Midbrain (tissue), 1 donor: ENCODE data around the gene THBS2.
"Not testable (repeated sequence)": the region's sequence is repeated elsewhere in the genome, so short reads cannot be mapped to it uniquely, and the experiment has no call there.

Experiments used
- DNase-seq: peaks from one replicate; lab custom pipeline; 2025; lab: John Stamatoyannopoulos, UW

The THBS2 gene

GRCh38 chr6:169271877-169272216 lies 18.2 kb upstream of the THBS2 start:
- DNase-seq: no peak

GRCh38 chr6:169271158-169271876 lies 17.7 kb upstream of the THBS2 start:
- no peak for DNase-seq

- DNase-seq: not testable (repeated sequence)
These were observed 16.4 kb upstream of the THBS2 start for GRCh38 chr6:169270077-169270380.

DNA sequence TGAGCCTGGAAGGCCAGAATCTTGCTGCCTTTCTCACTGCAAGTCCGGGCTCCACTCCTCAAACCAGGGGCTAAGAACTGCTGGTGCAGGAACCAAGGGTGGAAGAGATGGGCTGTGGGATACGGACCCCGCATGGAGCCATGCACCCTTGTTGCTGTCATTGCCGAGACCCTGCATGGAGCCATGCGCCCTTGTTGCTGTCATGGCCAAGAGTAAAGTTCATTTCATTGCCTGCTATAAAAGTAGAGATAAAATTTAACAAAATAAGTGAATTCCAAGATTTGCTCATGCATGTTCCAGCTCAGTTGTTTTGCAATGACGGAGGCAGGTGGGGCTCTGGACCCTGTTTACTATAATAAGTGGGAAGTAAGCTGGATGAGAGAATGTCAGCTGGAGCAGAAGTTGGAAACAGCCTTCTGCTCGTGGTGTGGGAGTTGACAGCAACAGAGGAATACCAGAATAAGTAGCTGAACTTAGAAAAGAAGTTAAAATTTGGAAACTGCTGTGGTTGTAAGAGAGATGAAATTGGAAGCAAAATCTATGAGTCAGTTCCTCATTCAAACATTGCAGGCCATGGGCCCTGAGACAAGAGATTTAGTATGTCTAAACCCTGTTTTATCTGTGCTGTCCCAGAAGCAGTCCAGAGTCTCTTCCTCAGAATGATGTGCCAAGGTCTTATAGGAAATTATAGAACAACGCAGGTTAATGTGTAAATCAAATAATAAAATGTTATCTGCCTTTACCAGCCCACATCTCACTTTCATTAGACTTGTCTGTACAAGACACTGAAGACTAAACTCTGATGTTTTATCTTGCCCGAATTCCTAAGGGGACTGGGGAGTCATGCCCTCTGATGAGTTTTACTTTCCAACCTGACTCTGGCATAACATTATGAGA lies 15.8 kb upstream of the THBS2 start:
- no peak for DNase-seq

DNA sequence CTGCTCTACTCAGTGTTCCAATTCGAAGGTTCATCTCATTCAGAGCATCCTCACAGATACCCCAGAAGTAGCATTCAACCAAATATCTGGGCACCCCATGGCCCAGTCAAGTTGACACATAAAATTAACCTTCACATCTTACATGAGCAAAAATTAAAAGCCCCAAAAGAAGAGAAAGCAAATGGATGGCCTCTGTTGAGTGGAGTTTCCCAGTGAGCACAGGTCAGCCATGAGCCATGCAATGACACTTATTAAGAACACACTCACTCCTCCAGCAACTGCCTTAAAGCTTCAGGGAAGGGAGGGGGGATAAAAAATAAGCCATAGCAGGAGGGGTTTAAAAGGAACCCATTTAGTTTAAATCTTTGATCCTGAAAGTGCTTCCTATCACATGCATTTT lies 14.6 kb upstream of the THBS2 start:
- no peak for DNase-seq

DNA sequence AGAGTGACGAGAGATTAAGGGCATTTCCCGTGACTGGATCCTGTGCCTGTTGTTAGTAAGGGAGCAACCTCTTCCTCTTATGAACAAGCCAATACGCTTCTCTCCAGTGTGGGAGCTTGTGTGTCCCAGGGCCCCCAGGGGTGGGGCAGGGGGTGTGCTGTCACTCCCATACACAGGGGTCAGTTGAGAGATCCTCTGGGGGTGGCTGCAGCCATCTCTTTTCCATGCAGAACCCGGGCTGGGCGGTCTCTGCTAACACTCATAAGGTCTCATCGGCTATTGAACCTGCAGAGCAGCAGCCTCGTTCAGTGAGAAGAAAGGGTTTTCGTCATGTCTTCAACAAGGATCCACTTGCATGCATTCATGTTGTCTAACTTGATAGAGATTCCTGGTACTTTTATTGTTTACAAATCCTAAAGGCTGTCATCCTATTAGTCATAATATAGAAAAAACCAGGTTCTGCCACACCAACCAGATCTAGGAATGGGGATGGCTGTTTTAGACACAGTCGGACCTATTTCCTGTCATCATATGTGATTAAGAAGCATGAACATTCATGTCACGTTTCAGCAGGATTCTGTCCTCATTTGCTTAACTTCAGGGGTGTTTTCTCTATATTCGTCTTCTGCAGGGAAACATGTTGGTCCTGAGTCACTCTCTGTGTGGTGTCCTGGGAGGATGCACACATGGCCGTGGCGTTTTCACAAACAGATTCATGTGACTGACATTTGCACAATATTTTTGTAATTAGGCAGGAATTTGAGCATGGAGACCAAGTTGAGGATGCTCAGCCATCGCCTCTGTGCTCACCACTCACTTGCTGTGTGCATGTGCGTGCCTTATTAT lies 13.3 kb upstream of the THBS2 start:
- no peak for DNase-seq

DNA sequence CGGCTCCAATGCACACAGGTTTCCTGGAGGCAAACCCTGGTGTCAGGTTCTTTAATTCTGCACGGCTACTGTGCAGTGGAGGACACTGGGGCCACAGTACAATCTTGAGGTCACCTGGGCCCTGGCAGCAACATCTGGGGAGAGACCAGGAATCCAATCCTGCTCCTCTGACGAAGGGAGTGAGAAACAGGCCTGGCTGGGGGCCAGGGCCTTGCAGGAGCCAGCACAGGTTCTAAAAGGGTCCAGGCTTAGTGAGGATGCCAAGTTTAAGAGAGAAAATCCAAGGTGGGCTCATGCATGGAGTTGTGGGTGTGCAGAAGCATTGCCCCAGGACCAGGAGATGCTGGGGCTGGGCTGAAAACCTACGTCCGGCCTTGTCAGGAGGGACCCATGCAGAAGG lies 12.6 kb upstream of the THBS2 start:
- DNase-seq: no peak

GRCh38 chr6:169265486-169266131 lies 12.0 kb upstream of the THBS2 start:
- no peak for DNase-seq

DNA sequence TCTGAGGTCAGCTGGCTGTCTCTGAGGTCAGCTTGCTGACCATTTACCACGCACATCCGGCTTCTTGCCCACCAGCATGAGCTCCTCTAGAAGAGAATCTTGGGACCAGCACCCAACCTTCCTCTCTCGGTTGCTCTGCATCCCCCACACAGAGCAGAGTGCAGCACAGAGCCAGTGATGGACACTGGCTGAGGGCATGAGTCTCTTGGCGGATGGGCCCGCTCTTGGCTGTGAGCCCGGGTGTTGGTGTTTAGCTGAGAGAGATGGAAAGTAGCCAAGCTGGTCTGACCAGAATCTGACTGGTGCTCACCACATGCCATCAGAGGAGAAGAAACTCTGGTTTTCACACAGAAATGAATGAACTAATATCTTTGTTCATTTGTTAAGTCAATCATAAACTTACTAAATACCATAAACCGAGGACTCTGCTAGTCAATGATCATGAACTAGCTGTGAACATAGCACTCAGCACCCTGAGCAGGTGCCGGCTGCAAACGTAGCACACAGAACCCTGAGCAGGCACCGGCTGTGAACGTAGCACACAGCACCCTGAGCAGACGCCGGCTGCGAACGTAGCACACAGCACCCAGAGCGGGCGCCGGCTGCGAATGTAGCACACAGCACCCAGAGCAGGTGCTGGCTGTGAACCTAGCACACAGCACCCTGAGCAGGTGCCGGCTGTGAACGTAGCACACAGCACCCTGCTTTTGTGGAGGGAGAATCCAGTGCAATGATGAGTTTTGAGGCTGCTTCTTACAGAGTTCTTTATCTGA lies 10.4 kb upstream of the THBS2 start:
- peak; percentile 19 for DNase-seq

DNA sequence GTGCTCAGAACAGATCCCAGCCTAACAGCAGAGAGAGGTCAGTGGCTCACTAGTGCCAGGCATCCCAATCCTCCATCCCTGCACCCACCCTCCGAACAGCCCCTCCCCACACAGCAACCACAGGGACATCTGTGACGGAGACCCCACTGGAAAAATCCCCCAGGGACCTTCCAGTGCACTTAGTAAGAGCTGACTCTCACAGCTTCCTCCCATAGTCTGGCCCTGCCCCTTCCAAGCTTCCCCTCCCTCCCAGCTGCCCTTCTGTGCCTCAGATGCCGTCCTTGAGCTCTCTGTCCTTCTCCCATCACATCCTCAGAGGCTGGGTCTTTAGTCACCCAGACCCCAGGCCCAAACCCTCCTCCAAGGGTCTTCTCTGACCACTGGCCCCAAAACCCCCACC lies 9.7 kb upstream of the THBS2 start:
- DNase-seq: no peak

- not testable (repeated sequence) for DNase-seq
These were observed 9.0 kb upstream of the THBS2 start for GRCh38 chr6:169262602-169263001.

DNA sequence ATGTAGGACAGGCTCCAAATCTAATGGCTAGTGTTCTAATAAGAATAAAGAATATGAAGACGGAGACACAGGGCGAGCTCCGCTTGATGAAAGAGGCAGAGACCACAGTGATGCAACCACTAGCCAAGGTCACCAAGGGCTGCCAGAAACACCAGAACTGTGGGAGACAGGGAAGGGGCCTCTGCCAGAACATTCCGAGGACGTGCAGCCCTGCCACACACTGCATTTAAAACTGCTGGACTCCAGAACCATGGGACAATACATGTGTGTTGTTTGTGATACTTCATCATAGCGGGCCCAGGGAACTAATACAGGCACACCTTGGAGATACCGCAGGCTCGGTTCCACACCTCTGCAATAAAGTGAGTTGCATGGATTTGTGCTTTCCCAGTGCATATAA lies 2.9 kb upstream of the THBS2 start:
- DNase-seq: no peak

GRCh38 chr6:169256061-169256460 lies 2.4 kb upstream of the THBS2 start:
- DNase-seq: no peak

GRCh38 chr6:169255643-169256042 lies 2.0 kb upstream of the THBS2 start:
- DNase-seq: no peak

GRCh38 chr6:169254456-169255316 lies 1.0 kb upstream of the THBS2 start:
- DNase-seq: no peak

DNA sequence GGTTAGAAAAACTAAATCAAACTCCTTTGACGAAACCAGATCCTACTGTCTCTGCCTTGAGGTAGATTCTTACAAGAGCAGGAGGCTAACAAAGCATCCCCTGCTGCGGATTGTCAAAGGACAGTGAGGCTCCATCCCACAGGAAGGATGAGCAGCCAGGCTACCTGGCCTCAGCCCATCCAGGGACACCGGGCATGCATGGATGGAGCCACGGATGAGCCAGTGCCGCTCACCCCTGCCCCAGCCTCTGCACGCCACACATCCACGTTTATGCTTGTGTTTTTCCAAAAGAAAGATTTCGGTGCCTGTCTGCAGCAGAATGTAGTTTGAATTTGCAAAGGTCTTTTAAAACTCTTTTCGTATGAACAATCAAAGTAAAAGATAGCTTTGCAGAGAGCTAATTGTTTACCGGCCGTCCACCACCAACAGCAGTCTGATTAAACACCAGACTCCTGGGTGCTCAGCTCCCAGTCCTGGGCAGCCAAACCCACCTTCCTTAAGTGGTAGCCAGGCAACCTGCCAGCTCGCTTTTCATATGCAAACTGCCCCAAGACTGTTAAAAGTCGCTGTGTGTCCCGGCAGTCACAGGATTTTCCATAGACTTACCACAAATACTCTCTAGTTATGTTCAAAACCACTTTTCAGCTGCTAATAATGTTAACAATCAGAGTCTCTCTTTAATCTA lies 999 bp downstream of the THBS2 start:
- peak; percentile 71 for DNase-seq

DNA sequence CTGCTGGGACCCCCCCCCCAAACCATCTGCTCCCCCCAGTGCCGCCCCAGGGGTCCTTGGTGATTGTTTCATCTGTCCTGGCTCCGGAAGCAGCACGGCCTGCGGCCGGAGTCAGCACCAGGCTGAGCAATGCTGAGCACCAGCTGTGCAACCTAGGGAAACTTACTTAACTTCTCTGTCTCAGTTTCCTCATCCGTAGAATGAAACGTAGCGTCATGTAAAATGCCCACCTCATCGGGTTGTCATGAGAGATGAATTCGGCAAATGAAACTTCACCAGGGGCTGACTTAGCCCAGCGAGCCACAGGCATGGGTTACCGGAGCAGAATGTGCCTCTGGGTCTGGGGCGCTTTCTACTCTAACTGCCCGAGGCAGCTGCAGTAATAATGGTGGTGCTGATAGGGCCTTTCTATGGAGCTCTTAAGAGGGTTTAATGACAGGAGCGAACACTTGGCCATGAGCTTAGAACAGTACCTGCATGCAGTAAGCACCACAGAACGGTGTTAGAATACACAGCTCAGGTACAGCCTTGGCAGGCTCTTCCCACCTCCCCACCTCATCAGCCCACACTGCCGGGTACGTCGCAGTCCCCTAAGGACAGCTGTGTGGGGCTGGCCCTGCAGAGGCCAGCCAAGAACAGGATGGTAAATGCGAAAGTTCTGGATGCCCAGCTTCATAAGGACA lies 1.7 kb downstream of the THBS2 start:
- DNase-seq: no peak

DNA sequence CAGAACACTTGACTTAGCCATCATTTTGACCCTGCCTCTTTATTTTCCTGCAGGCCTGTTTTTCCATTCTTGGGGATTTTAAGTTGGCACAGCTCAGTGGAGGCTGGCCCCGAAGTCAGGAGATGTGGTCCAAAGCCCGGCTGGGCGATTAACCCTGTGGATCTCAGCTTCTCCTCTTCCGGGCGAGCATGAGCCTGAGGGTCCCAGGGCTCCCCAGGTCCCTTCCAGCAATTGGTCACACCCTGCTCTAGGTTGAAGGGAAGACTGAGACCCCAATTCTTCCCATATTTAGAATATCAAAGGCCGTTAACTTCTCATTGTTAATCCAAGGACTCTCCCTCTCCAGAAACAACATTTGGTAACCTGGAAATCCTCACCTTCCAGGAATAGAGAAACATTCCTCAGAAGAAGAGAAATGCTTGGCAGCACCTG lies 2.3 kb downstream of the THBS2 start:
- DNase-seq: peak; percentile 31

DNA sequence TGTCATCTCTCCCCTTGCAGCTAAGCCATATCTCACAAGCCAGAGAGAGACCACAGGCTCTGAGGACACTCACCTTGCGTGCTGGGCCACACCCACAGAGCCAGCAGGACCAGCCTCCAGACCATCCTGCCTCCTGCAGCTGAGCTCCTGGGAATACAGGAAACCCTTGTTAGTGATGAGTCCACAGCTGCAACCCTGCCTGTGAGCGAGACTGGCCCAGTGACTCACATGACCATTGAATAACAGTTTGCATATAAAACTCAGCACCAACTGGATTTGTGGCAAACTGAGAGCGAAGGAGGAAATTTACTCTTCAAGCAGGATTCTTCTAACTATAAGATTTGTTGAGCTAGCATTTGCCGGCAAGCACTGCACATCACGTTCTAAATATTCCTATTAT lies 3.0 kb downstream of the THBS2 start:
- DNase-seq: peak; percentile 79
